ENCODE results near the gene CAPN1. TPM values are rescaled to one million over a fixed set of nuclear protein-coding genes. Genes with fewer than 3 reads are reported as not detected.

The CAPN1 gene
- total RNA-seq, 4 donors from 2014 or later, result 52.7 to 153 (median 106) TPM

- ATAC-seq (no peak), DNase-seq (no peak)
- in situ Hi-C loops (cut with MboI; ENCODE audit: low sequenced_read_pairs in 4 of 4) (no loop called here), intact Hi-C loops (cut with DNase I; ENCODE audit: low total_unique reads) (loop anchor here (5.0 kb wide), 1 partner anchor 192 kb away; the partner anchor contains the start of gene BATF2)
- TF ChIP-seq, protein P1, sequence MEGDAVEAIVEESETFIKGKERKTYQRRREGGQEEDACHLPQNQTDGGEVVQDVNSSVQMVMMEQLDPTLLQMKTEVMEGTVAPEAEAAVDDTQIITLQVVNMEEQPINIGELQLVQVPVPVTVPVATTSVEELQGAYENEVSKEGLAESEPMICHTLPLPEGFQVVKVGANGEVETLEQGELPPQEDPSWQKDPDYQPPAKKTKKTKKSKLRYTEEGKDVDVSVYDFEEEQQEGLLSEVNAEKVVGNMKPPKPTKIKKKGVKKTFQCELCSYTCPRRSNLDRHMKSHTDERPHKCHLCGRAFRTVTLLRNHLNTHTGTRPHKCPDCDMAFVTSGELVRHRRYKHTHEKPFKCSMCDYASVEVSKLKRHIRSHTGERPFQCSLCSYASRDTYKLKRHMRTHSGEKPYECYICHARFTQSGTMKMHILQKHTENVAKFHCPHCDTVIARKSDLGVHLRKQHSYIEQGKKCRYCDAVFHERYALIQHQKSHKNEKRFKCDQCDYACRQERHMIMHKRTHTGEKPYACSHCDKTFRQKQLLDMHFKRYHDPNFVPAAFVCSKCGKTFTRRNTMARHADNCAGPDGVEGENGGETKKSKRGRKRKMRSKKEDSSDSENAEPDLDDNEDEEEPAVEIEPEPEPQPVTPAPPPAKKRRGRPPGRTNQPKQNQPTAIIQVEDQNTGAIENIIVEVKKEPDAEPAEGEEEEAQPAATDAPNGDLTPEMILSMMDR (IDR thresholded peaks at IDR 0.05 in 4 of 5, conservative IDR thresholded peaks at IDR 0.05 in 1 of 5), result no peak
- TF ChIP-seq POLR2A (IDR thresholded peaks at IDR 0.05), result no peak
- peaks cover 0 to 70% of the 10 kb centered on the region in 2 donors for H3K36me3 ChIP-seq
- H3K27ac ChIP-seq, result no peak overlapping the region
- H3K9me3 ChIP-seq, result no peaks in the 10 kb centered on the region
- no peaks in the 10 kb centered on the region for H3K4me1 ChIP-seq
- H3K27me3 ChIP-seq, result no peaks in the 10 kb centered on the region
- H3K4me3 ChIP-seq, result no peak overlapping the region
Observed at GRCh38 chr11:65189191-65189590, 7.5 kb downstream of the CAPN1 start.

- TF ChIP-seq, protein P1 (IDR thresholded peaks at IDR 0.05 in 4 of 5, conservative IDR thresholded peaks at IDR 0.05 in 1 of 5), result no peak
- no peak for TF ChIP-seq POLR2A (IDR thresholded peaks at IDR 0.05)
- Histone ChIP-seq H3K27me3 (no peaks in the 10 kb centered on the region), H3K4me1 (no peaks in the 10 kb centered on the region), H3K36me3 (peaks cover 0 to 65% of the 10 kb centered on the region in 2 donors), H3K9me3 (no peaks in the 10 kb centered on the region), H3K27ac (no peak overlapping the region), H3K4me3 (no peak overlapping the region)
- intact Hi-C loops (cut with DNase I; ENCODE audit: low total_unique reads) (no loop called here), in situ Hi-C loops (cut with MboI; ENCODE audit: low sequenced_read_pairs in 4 of 4) (no loop called here)
- ATAC-seq (no peak), DNase-seq (no peak)
Observed at GRCh38 chr11:65194564-65194963, 12.8 kb downstream of the CAPN1 start.

GRCh38 chr11:65204143-65204542, 22.4 kb downstream of the CAPN1 start:
- Histone ChIP-seq H3K36me3 (peaks cover 0 to 77% of the 10 kb centered on the region in 2 donors), H3K9me3 (no peaks in the 10 kb centered on the region), H3K4me3 (no peak overlapping the region), H3K27me3 (no peaks in the 10 kb centered on the region), H3K4me1 (no peaks in the 10 kb centered on the region), H3K27ac (no peak overlapping the region)
- intact Hi-C loops (cut with DNase I; ENCODE audit: low total_unique reads) (no loop called here), in situ Hi-C loops (cut with MboI; ENCODE audit: low sequenced_read_pairs in 4 of 4) (no loop called here)
- DNase-seq (no peak), ATAC-seq (no peak)
- TF ChIP-seq, protein P1 (IDR thresholded peaks at IDR 0.05 in 4 of 5, conservative IDR thresholded peaks at IDR 0.05 in 1 of 5), result no peak
- no peak for TF ChIP-seq POLR2A (IDR thresholded peaks at IDR 0.05)

DNA sequence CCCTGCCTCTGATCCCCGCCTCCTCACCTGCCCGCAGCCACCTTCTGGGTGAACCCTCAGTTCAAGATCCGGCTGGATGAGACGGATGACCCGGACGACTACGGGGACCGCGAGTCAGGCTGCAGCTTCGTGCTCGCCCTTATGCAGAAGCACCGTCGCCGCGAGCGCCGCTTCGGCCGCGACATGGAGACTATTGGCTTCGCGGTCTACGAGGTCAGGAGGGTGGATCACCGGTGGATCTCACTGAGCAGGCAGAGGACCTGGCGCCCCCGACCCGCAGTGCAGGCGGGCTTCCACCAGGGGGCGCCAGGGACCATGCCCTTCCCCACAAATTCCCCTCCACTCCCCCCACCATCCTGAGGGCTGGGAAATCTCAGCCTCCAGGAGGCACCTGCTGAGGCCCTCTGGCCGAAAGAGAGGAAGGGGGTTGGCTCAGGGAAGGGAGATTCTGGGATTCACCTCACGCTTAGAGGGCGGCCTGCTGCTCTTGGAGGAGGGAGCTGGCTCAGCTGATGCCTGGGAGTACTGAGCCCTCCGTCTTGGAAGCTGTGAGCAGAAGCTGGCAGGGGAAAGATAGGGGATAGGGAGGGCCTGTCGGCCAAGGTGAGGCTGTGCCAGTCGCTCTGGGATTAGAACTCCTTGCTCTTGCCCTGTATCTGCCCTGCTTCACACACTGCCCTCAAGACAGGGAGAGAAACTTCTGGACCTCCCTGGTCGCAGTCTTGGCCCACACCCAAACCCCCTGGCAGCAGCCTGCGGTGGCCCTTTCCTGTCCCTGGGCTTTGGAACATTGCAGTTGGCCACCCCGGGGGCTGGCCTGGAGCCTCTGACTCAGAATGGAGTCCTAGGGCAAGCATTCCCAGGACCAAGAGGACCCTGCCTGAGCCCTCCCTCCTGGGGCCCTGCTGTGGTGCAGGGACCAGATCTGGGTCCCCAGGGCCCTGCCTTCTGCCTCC, 23.2 kb downstream of the CAPN1 start:
- Histone ChIP-seq H3K9me3 (no peaks in the 10 kb centered on the region), H3K27me3 (no peaks in the 10 kb centered on the region), H3K4me1 (no peaks in the 10 kb centered on the region), H3K27ac (no peak overlapping the region), H3K4me3 (no peak overlapping the region), H3K36me3 (peaks cover 0 to 78% of the 10 kb centered on the region in 2 donors)
- DNase-seq, result no peak
- no peak for TF ChIP-seq POLR2A (IDR thresholded peaks at IDR 0.05)
- TF ChIP-seq, protein P1 (IDR thresholded peaks at IDR 0.05 in 4 of 5, conservative IDR thresholded peaks at IDR 0.05 in 1 of 5), result peak; percentile 56 to 83 (median 73)
- in situ Hi-C loops (cut with MboI; ENCODE audit: low sequenced_read_pairs in 4 of 4), result no loop called here
- intact Hi-C loops (cut with DNase I; ENCODE audit: low total_unique reads), result no loop called here
- peak in 1 of 2 donors; percentile 49 for ATAC-seq

Measured in gastrocnemius medialis (tissue), 4 donors.